ENCODE data around the gene CXCL8. TPM values are rescaled to one million over a fixed set of nuclear protein-coding genes. Genes with fewer than 3 reads are reported as not detected.

Gene CXCL8
- total RNA-seq, 1 donor from 2014 or later, result 3.2 TPM

- peak; percentile 70 for ATAC-seq
Measured at GRCh38 chr4:73718375-73719373, 21.7 kb upstream of the CXCL8 start.

- peak; percentile 37 for ATAC-seq
Measured at GRCh38 chr4:73721435-73721834, 18.9 kb upstream of the CXCL8 start.

GRCh38 chr4:73721909-73722308 lies 18.5 kb upstream of the CXCL8 start:
- ATAC-seq, result no peak

- ATAC-seq, result no peak
Measured at GRCh38 chr4:73723023-73723422, 17.3 kb upstream of the CXCL8 start.

GRCh38 chr4:73723928-73724327 lies 16.4 kb upstream of the CXCL8 start:
- ATAC-seq, result no peak

- no peak for ATAC-seq
Measured at GRCh38 chr4:73725510-73725909, 14.9 kb upstream of the CXCL8 start.

GRCh38 chr4:73725985-73726384 lies 14.4 kb upstream of the CXCL8 start:
- peak; percentile 65 for ATAC-seq

GRCh38 chr4:73727685-73728084 lies 12.7 kb upstream of the CXCL8 start:
- ATAC-seq, result peak; percentile 78

- no peak for ATAC-seq
Measured at GRCh38 chr4:73728091-73728741, 12.2 kb upstream of the CXCL8 start.

GRCh38 chr4:73729534-73730165 lies 10.7 kb upstream of the CXCL8 start:
- peak; percentile 81 for ATAC-seq

- peak; percentile 41 for ATAC-seq
Measured at GRCh38 chr4:73730292-73730691, 10.1 kb upstream of the CXCL8 start.

- no peak for ATAC-seq
Measured at GRCh38 chr4:73730867-73731266, 9.5 kb upstream of the CXCL8 start.

GRCh38 chr4:73731968-73732610 lies 8.3 kb upstream of the CXCL8 start:
- no peak for ATAC-seq

GRCh38 chr4:73732759-73733431 lies 7.5 kb upstream of the CXCL8 start:
- ATAC-seq, result no peak

- ATAC-seq, result no peak
Measured at GRCh38 chr4:73734530-73735001, 5.8 kb upstream of the CXCL8 start.

- ATAC-seq, result no peak
Measured at GRCh38 chr4:73735231-73735630, 5.1 kb upstream of the CXCL8 start.

GRCh38 chr4:73741031-73741749 lies 821 bp downstream of the CXCL8 start:
- ATAC-seq, result no peak

GRCh38 chr4:73741750-73742489 lies 1.6 kb downstream of the CXCL8 start:
- no peak for ATAC-seq

GRCh38 chr4:73742490-73743160 lies 2.3 kb downstream of the CXCL8 start:
- ATAC-seq, result no peak

- ATAC-seq, result no peak
Measured at GRCh38 chr4:73743281-73743680, 2.9 kb downstream of the CXCL8 start.

Data from esophagus mucosa (tissue), 1 donor.